ENCODE data around the gene PINK1.
"Not testable (repeated sequence)": the region's sequence is repeated elsewhere in the genome, so short reads cannot be mapped to it uniquely, and the experiment has no call there.

PINK1 gene

GRCh38 chr1:20672265-20672632, 39.0 kb downstream of the PINK1 start:
- in situ Hi-C loops (cut with HindIII; ENCODE audit: low sequenced_read_pairs) = no loop called here

GRCh38 chr1:20673626-20674025, 40.4 kb downstream of the PINK1 start:
- in situ Hi-C loops (cut with HindIII; ENCODE audit: low sequenced_read_pairs) = not testable (repeated sequence)

DNA sequence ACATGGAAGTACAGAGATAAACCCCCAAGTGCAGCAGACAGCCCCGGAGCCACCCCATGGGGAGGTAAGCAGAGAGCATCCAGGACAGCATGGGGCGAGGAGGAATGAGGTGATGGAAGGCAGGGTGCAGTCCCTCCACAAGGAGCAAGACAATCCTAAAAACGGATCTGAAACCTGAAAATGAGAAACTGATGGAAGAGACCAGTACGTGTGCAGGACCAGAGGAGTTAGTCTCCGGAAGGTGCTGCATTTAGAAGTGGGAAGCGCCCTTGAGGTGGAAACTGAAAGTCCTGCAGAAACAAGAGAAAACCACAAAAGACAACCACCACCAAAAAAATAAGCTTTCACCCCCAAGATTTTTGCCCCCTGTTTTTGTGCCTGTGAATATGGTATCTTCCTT, 45.3 kb downstream of the PINK1 start:
- in situ Hi-C loops (cut with HindIII; ENCODE audit: low sequenced_read_pairs) = no loop called here

GRCh38 chr1:20680269-20680668, 47.0 kb downstream of the PINK1 start:
- in situ Hi-C loops (cut with HindIII; ENCODE audit: low sequenced_read_pairs) = no loop called here

- in situ Hi-C loops (cut with HindIII; ENCODE audit: low sequenced_read_pairs) = no loop called here
Observed at GRCh38 chr1:20681999-20682398, 48.7 kb downstream of the PINK1 start.

DNA sequence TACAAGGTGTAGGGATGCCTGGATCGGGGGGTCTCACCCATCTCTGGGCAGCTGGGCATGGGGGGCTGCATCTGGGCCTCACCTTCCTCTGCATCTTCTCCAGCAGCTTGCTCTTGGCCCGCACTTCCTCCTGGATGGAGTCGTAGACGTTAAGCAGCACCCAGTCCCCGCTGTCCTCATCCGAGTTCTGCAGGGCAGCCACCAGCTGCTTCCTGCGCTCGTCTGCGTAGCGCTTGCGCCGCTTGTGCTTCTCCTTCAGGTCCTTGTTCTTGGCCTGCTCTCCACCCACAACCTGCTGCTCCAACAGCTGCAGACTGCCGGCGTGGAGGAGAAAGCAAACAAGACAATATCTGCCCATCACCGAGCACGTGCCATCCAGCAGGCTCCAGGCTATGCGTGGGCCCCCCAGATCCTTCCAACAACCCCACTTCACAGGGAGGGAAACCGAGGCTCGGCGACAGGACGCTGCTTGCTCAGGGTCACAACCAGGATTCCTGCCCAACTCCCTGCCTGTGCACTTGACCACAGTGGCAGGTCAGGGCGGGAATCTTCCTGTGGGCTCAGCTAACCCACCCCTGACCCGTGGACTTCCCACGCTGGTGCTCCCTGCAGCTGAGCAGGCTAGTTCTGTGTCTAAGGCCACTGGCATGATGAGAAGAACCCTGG, 49.4 kb downstream of the PINK1 start:
- in situ Hi-C loops (cut with HindIII; ENCODE audit: low sequenced_read_pairs) = no loop called here

DNA sequence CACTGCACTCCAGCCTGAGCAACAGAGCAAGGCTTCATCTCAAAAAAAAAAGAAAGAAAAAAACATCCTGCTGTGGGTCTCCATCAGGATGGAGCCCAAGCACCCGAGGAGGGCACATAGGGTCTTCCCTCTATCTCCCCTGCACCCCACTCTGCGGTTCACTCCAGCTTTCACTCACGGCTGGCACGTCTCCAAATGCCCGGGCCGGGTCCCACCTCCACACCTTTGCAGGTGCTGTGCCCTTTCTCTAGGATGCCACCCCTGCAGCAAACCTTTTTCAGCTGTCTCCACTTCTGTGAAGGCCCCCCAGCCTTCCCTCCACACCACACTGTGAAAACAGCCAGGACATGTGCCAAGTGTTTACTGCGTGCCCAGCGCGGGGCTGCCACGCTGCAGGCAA, 50.4 kb downstream of the PINK1 start:
- in situ Hi-C loops (cut with HindIII; ENCODE audit: low sequenced_read_pairs) = no loop called here

DNA sequence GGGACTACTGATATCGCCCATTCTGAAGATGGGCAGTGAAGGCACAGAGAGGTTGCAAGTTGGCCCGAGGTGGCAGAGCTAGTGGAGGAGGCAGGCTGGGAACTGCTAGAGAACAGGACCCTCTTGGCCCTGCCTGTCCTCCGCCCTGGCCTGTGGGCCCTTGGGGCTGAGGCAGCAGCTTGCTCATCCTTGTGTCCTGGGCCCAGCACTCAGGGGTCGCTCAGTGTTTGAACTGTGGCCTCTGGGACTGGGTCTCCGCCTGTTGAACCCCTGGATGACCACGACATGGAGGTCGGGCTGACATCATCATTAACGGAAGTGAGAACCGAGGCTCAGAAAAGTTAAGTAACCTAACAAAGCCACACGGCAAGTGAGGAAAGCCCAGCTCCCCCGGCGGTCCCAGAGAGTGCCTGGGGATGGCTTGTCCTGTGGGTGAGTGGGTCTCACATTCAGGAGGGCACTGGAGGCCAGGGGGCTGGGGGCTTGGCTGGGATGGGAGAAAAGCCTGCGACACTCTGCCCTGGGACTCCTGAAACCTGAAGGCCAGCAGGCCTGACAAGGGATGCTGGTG, 50.9 kb downstream of the PINK1 start:
- in situ Hi-C loops (cut with HindIII; ENCODE audit: low sequenced_read_pairs) = no loop called here

DNA sequence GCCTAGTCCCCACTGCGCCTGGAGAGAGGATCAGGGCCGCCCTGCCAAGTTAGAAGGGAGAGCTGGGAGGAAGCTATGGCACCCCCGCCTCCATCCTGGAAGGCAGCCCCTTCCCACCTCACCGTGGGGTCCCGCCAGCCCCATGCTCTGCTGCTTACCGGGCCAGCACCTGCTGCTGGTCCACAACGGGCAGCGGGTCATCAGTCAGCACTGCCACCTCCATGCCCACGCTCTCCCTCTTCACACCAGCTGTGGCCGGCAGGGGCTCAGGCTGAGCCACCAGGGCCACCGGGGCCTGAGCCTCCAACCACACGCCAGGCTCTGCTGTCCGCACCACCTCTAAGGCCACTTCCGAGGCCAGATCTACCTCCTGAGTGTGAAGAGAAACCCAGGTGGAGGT, 51.4 kb downstream of the PINK1 start:
- in situ Hi-C loops (cut with HindIII; ENCODE audit: low sequenced_read_pairs) = no loop called here

GRCh38 chr1:20685099-20685662, 51.9 kb downstream of the PINK1 start:
- in situ Hi-C loops (cut with HindIII; ENCODE audit: low sequenced_read_pairs) = no loop called here

DNA sequence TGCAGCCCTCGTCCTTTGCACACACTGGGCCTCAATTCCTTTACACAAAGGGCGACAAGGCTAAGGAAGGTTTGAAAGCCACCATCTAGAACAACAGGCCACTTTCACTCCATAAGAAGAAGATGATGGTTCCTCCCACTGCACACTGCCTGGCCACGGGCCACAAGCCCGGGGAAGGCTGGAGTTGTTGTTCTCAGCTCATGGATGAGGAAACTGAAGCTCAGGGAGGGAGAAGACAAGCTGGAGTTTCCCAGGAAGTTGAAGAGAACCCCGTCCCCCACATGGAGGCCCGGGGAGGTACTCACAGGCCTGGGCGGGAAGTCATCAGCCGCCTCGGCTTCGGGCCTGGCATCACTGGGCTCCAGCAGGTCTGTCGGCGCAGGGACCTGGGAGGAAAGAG, 52.5 kb downstream of the PINK1 start:
- in situ Hi-C loops (cut with HindIII; ENCODE audit: low sequenced_read_pairs) = no loop called here

DNA sequence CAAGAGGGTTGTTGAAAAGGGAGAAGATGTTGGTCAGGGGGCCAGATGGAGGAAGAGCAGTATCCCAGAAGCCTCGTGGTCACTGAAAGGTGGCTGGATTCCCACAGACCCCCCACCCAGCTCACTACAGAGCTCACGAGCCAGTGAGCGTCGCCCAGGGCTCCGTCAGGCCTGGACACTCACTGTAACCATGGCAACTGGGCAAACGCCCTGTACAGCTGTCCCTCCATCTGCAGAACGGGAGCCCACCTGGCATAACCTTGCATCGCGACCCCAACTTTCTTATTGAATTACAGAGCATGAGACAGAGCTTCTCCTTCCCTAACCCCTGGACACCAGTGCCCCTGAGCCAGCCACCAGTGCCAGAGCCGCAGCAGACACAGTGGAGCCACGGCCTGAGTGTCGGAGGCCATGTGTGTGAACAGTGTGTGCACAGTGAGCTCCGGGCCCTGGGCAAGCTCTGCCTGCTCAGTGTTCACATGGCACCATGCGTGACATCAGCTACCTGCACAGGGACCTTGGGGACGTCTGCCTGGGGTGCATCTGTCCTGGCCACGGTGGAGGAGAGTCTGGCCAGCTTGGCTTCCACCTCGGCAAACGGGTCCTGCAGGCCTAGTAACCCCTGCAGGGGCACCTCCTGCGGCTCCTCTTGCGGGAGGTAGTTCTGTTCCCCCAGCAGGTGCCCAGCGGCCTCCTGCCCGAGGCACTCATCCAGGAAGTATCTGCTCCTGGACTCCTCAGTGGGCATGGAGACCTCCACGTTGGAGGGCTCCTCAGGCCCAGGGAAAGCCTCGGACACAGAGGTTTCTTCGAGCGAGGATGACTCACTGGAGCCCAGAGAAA, 53.8 kb downstream of the PINK1 start:
- in situ Hi-C loops (cut with HindIII; ENCODE audit: low sequenced_read_pairs) = no loop called here

DNA sequence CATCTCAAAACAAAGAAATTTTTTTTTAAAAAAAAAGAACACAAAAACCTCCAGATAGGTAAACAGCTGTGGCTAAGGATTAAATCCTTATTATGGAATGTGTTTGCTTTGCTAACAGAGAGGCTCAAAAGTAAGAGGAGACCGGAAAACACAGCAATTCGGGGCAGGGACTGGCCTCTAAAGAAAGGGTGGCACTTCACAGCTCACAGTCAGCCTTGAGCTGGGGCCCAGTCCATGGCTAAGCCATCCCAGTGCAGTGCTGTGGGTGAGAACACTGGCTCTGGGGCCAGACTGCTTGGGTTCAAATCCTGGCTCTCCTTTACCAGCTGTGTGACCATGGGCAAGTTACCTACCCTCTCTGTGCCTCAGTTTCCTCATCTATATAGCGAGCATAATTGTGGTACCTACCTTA, 56.4 kb downstream of the PINK1 start:
- in situ Hi-C loops (cut with HindIII; ENCODE audit: low sequenced_read_pairs) = no loop called here

DNA sequence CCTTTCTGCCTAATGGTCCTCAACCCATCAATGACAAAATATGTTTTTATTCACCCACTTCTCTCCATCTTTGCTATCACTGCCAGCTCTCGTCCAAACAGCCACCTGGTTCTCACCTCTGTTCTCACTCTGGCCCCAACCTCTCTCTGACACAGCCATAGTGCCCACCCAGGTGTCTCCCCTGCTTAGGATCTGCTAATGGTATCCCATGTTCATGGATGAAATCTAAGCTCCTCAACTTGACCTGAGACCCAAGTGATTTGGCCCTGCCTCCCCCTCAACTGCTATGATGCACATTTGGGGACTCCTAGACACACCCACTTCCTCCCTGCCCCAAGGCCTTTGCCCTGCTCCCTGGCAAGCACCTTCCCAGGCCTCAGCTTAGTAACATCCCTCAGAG, 58.6 kb downstream of the PINK1 start:
- in situ Hi-C loops (cut with HindIII; ENCODE audit: low sequenced_read_pairs) = no loop called here

GRCh38 chr1:20693623-20694022, 60.4 kb downstream of the PINK1 start:
- in situ Hi-C loops (cut with HindIII; ENCODE audit: low sequenced_read_pairs) = no loop called here

DNA sequence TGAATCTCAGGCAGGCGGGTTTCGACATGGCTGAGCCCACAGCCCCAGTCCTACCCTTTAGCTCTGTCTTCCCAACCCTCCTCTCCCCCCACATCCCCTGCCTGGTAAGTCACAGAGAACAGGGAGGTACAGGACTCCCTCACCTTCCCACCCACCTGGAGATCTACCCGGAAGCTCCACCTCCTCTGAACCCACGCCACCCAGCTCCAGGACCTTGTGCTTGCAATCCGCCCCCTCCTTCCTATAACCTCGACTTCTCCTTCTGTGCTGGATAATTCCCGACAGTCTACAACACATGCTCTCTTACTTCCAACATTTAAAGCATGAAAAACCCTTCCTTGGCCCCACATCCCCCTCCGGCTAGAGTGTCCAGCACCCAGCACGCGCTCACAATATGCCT, 62.3 kb downstream of the PINK1 start:
- in situ Hi-C loops (cut with HindIII; ENCODE audit: low sequenced_read_pairs) = no loop called here

DNA sequence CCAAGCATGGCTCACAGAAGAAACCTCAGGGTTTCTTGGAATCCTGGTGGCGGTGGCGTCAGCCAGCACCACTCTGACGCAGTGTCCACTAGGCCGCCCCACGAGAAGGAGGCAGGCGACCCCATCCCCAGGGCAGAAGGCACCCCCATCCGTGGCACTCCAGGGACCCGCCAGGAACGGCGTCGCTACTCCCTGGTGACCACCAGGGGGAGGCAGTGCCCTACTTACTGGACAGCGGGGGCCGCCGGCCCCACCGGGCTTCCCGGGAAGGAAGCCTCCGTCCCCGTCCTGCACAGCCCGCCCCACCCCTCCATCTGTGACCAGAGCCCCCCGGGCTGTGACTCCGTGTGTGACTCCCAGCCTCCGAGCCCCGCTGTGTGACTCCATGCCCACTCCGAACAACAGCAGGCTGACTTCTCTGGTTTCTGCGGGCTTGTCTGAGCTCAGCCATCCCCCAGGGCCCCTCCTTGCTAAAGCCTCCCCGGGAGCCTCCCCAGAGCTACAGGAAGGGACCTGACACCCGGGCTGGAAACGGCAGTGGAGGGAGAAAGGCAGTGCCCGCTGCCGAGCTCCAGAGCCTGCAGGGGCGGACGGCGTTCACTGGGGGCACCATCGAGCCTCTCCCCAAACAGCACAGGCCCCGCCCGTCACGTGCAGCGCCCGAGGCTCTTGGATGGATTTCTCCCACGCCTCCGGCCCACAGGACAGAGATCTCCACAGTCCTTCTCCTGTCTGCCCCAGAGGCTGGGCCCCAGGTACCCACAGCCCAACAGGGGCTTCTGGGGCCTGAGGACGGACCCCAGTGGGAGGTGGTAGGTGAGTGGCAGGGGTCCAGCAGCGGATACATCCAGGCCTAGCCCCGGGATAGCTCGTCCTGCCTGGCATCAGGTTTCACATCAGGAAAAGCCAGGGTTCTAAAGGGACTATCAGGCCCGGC, 63.4 kb downstream of the PINK1 start:
- in situ Hi-C loops (cut with HindIII; ENCODE audit: low sequenced_read_pairs) = no loop called here

DNA sequence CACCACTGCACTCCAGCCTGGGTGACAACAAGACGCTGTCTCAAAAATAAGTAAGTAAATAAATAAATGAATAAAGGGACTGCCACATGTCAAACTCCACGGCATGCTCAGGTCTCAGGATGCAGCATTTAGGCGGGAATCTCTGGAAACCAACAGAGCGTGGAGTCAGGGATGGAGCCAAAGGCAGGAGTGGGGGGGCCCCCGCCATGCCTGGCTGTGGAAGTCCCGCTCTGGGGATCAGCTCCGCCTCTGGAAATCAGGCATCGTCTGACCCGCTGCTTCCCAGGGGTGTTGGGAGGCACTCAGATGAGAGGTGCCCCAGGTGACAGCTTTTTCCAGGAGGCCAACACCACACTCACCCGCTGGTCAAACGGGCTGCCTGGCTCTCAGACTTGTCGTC, 64.3 kb downstream of the PINK1 start:
- in situ Hi-C loops (cut with HindIII; ENCODE audit: low sequenced_read_pairs) = no loop called here

GRCh38 chr1:20698195-20698910, 65.1 kb downstream of the PINK1 start:
- in situ Hi-C loops (cut with HindIII; ENCODE audit: low sequenced_read_pairs) = no loop called here

- in situ Hi-C loops (cut with HindIII; ENCODE audit: low sequenced_read_pairs) = no loop called here
Observed at GRCh38 chr1:20699558-20699957, 66.3 kb downstream of the PINK1 start.

All from DLD1 (cell line).